Glutamatergic neuron (in vitro differentiated cells): ENCODE results near the gene KIF2C. TPM values are rescaled to one million over a fixed set of nuclear protein-coding genes. Genes with fewer than 3 reads are reported as not detected.
A peak's percentile ranks its signal among the peaks of the same experiment; 100 is the strongest.

ENCODE experiments used
- DNase-seq: peaks from one replicate; pipeline ENCODE4 v3.0.0; 2022
- H3K27ac Mint-ChIP-seq: one replicate; pipeline ENCODE4 v1.8.0; 2020; ENCODE audit warnings: mild to moderate bottlenecking, mixed read lengths, inconsistent platforms; ENCODE audit not compliant: unreplicated experiment
- H3K27me3 Mint-ChIP-seq: one replicate; pipeline ENCODE4 v1.8.0; 2020; ENCODE audit warnings: mild to moderate bottlenecking, moderate library complexity, mixed read lengths, inconsistent platforms; ENCODE audit not compliant: unreplicated experiment
- H3K36me3 Mint-ChIP-seq: one replicate; pipeline ENCODE4 v1.8.0; 2020; ENCODE audit warnings: mild to moderate bottlenecking, mixed read lengths, inconsistent platforms; ENCODE audit not compliant: unreplicated experiment
- H3K4me1 Mint-ChIP-seq: one replicate; pipeline ENCODE4 v1.8.0; 2020; ENCODE audit warnings: mild to moderate bottlenecking, low read depth, mixed read lengths, inconsistent platforms; ENCODE audit not compliant: unreplicated experiment
- H3K4me3 Mint-ChIP-seq: one replicate; pipeline ENCODE4 v1.8.0; 2020; ENCODE audit warnings: mild to moderate bottlenecking, mixed read lengths, inconsistent platforms; ENCODE audit not compliant: unreplicated experiment
- H3K9me3 Mint-ChIP-seq: one replicate; pipeline ENCODE4 v1.8.0; 2020; ENCODE audit warnings: mild to moderate bottlenecking, moderate library complexity, mixed read lengths, inconsistent platforms; ENCODE audit not compliant: unreplicated experiment
- total RNA-seq: library from RNA; stranded (reverse); fragmentation: NEBNext Ultra II Directional; extraction: Animal tissue kit (Norgen Biotek cat#: 25700); gene quantifications from one replicate; pipeline ENCODE4 v1.2.1, GENCODE V29; 2021; ENCODE audit not compliant: unreplicated experiment
- TF ChIP-seq, protein P1 (sequence below): fragments of 200-600 bp; sonication (generic); IDR thresholded peaks from one replicate; pipeline ENCODE4 v1.5.0; 2021; ENCODE audit not compliant: partially characterized antibody, unreplicated experiment

Gene KIF2C
- total RNA-seq, 1 donor from 2014 or later = 8.6 TPM

DNA sequence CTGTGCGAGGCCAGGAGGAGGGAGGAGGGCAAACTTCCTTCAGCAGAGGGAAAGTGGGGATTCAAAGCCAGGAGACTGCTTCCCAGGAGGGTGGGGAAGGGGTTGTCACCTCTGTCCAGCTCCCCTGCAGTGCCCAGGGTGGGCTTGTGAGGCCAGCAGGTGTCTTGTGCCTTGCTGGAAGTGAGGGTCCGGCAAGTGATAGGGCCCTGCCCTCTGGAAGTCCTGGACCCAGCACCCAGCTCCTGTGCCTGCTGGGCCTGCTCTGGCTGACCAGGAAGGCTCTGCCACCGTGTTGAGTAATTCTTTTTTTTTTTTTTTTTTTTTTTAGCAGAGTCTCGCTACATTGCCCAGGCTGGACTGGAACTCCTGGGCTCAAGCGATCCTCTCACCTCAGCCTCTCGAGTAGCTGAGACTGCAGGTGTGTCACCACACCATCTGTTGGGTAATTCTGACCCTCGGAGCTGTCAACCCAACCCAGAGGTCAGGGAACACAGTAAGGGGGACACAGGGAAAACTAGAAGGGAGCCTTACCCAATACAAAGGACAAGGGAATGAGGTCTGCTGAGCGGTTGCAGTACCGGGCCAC lies 47.3 kb downstream of the KIF2C start:
- H3K4me3 Mint-ChIP-seq = peak overlapping the region; percentile 63

DNA sequence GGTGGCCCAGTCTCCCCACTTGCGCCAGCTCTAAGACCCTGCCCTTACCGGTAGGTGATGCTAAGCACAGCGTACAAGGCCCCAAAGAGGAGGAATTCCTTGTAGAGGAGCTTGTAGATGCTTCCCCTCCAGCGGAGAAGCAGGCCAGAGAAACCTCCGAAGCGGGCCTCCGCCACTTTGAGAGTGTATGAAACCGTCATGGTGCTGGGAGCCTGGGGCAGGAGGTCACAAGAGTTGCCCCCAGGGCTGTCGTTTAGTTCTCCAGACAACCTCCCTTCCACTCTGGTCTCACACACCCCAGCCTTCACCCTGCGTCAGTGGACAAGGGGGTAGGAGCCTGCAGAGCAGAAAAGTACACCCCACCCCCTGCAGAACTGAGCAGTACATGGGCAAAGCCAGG lies 47.9 kb downstream of the KIF2C start:
- H3K36me3 Mint-ChIP-seq = no peaks in the 10 kb centered on the region
- TF ChIP-seq, protein P1, sequence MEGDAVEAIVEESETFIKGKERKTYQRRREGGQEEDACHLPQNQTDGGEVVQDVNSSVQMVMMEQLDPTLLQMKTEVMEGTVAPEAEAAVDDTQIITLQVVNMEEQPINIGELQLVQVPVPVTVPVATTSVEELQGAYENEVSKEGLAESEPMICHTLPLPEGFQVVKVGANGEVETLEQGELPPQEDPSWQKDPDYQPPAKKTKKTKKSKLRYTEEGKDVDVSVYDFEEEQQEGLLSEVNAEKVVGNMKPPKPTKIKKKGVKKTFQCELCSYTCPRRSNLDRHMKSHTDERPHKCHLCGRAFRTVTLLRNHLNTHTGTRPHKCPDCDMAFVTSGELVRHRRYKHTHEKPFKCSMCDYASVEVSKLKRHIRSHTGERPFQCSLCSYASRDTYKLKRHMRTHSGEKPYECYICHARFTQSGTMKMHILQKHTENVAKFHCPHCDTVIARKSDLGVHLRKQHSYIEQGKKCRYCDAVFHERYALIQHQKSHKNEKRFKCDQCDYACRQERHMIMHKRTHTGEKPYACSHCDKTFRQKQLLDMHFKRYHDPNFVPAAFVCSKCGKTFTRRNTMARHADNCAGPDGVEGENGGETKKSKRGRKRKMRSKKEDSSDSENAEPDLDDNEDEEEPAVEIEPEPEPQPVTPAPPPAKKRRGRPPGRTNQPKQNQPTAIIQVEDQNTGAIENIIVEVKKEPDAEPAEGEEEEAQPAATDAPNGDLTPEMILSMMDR = no peak
- no peak overlapping the region for H3K27ac Mint-ChIP-seq
- no peak for DNase-seq
- peaks cover 13% of the 10 kb centered on the region for H3K4me1 Mint-ChIP-seq
- peaks cover 9% of the 10 kb centered on the region for H3K27me3 Mint-ChIP-seq
- H3K4me3 Mint-ChIP-seq = no peak overlapping the region
- peaks cover 8% of the 10 kb centered on the region for H3K9me3 Mint-ChIP-seq

More for the DNA sequence above, 47.3 kb downstream of the KIF2C start:
- H3K9me3 Mint-ChIP-seq = peaks cover 7% of the 10 kb centered on the region
- peaks cover 6% of the 10 kb centered on the region for H3K27me3 Mint-ChIP-seq
- H3K4me1 Mint-ChIP-seq = peaks cover 13% of the 10 kb centered on the region
- TF ChIP-seq, protein P1 = no peak
- no peak for DNase-seq
- no peak overlapping the region for H3K27ac Mint-ChIP-seq
- H3K36me3 Mint-ChIP-seq = no peaks in the 10 kb centered on the region

DNA sequence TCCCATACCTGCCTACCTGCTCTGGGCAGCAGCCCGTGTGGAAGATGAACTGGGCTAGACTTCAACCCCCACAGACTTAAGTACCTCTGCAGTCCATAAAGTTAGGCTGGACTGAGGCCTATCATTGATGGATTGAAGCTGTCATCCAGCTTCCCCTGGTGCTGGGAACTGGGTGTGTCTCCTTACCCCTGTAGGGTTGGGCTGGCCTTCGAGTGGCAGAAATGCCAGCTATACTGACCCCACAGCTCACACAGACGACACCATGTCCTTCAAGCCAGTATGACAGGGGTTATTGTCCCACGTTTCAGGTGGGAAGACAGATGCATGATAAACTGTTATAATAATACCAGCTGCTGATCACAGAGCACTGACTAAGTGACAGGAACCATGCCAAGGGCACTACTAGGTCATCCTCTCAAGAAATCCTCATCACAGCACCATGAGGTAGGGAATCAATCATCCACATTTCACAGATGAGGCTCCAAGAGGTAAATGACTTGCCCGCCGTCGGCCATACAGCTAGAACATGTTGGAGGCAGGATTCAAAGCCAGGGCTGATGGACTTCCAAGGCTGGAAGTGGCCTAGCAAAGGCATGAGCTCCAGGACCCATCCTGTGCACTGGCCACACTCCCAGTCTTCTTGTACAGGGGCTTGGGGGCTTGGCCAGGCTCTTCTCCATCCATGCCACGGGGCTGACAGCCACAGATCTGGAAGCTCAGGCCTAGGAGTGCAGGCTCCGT lies 48.7 kb downstream of the KIF2C start, which contains the start of gene BEST4:
BEST4 (minus strand) TSS at position 51 of the 741 bp plus-strand sequence. CDS start 465 bp downstream, outside the sequence.
- no peak for DNase-seq
- H3K4me3 Mint-ChIP-seq = no peak within 1 kb of the TSS
- TF ChIP-seq, protein P1 = no peak
- H3K27ac Mint-ChIP-seq = no peak within 1 kb of the TSS
- peaks cover 9% of the 10 kb centered on the region for H3K9me3 Mint-ChIP-seq
- no peaks in the 10 kb centered on the region for H3K36me3 Mint-ChIP-seq
- peaks cover 12% of the 10 kb centered on the region for H3K27me3 Mint-ChIP-seq
- H3K4me1 Mint-ChIP-seq = peaks cover 12% of the 10 kb centered on the region

DNA sequence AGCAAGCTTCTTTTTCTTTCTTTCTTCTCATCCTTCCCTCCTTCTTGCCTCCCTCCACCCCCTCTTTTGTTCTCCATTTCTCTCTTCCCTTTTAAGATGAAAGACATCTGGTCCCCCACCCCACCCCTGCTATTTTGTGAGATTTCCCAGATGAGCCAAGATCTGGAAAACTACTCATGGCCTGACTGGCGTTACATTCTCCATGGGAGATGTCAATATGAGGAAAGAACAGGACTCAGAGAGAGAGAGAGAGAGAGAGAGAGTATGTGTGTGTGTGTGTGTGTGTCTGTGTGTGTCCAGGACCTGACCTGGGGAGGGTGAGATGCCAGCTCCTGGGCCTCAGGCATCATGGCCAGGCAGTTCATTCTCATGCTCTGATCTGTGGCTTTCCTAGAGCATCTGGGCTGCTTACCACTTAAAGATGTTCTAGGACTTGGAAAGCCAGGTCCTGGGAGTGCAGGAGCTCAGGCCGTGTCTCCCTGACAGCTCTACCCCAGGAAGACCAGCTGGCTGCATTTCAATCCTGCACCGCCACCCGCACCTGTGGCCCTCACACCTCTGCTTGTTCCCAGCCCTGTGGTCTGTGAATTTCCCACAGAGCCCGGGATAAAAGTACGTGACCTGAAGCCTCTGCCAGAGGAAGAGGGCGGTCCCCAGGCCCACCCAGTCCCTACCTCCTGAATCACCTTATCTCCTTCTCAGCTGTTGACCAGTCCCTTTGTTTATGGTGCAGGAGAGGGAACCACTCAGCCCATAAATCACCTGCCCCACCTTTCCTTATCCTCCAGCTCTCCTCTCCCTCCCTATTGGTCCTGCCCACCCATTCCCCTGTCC lies 51.5 kb downstream of the KIF2C start:
- DNase-seq = no peak
- no peak overlapping the region for H3K27ac Mint-ChIP-seq
- H3K27me3 Mint-ChIP-seq = peaks cover 7% of the 10 kb centered on the region
- TF ChIP-seq, protein P1 = no peak
- H3K9me3 Mint-ChIP-seq = peaks cover 1% of the 10 kb centered on the region
- H3K36me3 Mint-ChIP-seq = no peaks in the 10 kb centered on the region
- H3K4me1 Mint-ChIP-seq = peaks cover 1% of the 10 kb centered on the region
- H3K4me3 Mint-ChIP-seq = no peak overlapping the region
